MM.1S (cell line): Measurements from ENCODE around the gene LUZP1.

Experiments used
- CTCF ChIP-seq: fragments of 300-600 bp; sonication (generic); IDR thresholded peaks from 2 replicates; pipeline ENCODE4 v1.5.1; 2016; ENCODE audit warnings: antibody characterized with exemption, low read length, mixed read lengths
- EZH2 ChIP-seq: fragments of 300-600 bp; sonication (generic); optimal IDR thresholded peaks from 2 replicates; pipeline ENCODE3; 2017; ENCODE audit warnings: low read depth, mild to moderate bottlenecking, antibody characterized with exemption, low read length, mixed read lengths
- EZH2phosphoT487 ChIP-seq: fragments of 300-600 bp; sonication (generic); IDR thresholded peaks from 2 replicates; pipeline ENCODE4 v1.6.1; 2018; ENCODE audit warnings: antibody characterized with exemption, low read length

- TF ChIP-seq CTCF (no peak), EZH2 (no peak), EZH2phosphoT487 (no peak)
Measured at GRCh38 chr1:23116921-23117699, 51.5 kb downstream of the LUZP1 start.
